ENCODE data around the gene FGF7.

GRCh38 chr15:49452595-49452994 lies 29.6 kb downstream of the FGF7 start:
- TF ChIP-seq CTCF (IDR thresholded peaks at IDR 0.05), result no peak
- no peak for TF ChIP-seq EZH2 (IDR thresholded peaks at IDR 0.05; ENCODE audit: borderline replicate concordance, insufficient read depth, low read depth, low read length, poor library complexity, severe bottlenecking)
